Omental fat pad (tissue), 4 donors: Measurements from ENCODE around the gene PLPP1. TPM values are rescaled to one million over a fixed set of nuclear protein-coding genes. Genes with fewer than 3 reads are reported as not detected.

Experiments used
- ATAC-seq: fragments of 150-250 bp; one replicate; pipeline ENCODE4 v1.9.1; 2016; ENCODE audit warnings: mild to moderate bottlenecking, moderate library complexity; ENCODE audit not compliant: low FRiP score
- DNase-seq: peaks from one replicate; pipeline ENCODE4 v3.0.0-alpha.2; 2019; ENCODE audit warnings: low spot score
- total RNA-seq, 4 donors: library from RNA; depleted of rRNA; stranded (reverse); fragments of >200 nt; gene quantifications; one replicate each; pipeline ENCODE4 v1.1.0, GENCODE V29; 2016
- TF ChIP-seq, protein P1 (sequence below), 3 donors: fragments of 450-650 bp; IDR thresholded peaks; one replicate each; pipeline ENCODE4 v1.5.1; 2016 to 2017; ENCODE audit warnings: antibody characterized with exemption in 3 of 3, mild to moderate bottlenecking in 3 of 3, moderate library complexity in 2 of 3

Gene PLPP1
- total RNA-seq, 4 donors from 2014 or later = 248 to 593 (median 409) TPM

GRCh38 chr5:55407984-55408383 lies 126.8 kb downstream of the PLPP1 start:
- no peak for DNase-seq
- ATAC-seq = no peak
- TF ChIP-seq, protein P1, sequence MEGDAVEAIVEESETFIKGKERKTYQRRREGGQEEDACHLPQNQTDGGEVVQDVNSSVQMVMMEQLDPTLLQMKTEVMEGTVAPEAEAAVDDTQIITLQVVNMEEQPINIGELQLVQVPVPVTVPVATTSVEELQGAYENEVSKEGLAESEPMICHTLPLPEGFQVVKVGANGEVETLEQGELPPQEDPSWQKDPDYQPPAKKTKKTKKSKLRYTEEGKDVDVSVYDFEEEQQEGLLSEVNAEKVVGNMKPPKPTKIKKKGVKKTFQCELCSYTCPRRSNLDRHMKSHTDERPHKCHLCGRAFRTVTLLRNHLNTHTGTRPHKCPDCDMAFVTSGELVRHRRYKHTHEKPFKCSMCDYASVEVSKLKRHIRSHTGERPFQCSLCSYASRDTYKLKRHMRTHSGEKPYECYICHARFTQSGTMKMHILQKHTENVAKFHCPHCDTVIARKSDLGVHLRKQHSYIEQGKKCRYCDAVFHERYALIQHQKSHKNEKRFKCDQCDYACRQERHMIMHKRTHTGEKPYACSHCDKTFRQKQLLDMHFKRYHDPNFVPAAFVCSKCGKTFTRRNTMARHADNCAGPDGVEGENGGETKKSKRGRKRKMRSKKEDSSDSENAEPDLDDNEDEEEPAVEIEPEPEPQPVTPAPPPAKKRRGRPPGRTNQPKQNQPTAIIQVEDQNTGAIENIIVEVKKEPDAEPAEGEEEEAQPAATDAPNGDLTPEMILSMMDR (IDR thresholded peaks at IDR 0.05) = no peak

DNA sequence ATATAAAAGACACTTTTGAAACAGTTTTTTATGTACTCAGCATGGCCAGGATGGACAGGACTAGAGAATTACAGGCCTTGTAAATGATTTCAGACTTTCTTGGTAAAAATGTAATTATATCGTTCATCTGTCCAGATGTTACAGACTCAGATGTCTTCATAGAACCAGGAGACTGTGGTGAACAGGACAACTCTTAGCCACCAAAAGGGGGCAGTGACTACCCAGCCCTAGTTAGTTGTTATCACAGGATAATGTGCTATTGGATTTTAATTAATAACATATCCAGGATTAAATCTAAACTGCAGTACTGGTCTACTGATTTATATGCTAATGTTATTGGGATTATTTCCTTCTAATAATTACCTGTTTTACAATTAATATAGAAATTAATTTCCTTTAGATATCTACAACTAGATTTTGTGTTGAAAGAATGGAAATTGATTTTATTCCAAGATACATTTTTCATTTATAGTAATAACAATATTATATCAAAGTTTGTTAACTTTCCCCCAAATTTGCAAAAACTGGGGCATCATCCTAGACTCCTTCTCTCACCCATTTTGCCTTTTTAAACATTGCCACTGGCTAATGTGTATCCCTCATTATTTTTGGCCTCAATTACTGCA lies 127.6 kb downstream of the PLPP1 start:
- TF ChIP-seq, protein P1 (IDR thresholded peaks at IDR 0.05) = no peak
- ATAC-seq = no peak

DNA sequence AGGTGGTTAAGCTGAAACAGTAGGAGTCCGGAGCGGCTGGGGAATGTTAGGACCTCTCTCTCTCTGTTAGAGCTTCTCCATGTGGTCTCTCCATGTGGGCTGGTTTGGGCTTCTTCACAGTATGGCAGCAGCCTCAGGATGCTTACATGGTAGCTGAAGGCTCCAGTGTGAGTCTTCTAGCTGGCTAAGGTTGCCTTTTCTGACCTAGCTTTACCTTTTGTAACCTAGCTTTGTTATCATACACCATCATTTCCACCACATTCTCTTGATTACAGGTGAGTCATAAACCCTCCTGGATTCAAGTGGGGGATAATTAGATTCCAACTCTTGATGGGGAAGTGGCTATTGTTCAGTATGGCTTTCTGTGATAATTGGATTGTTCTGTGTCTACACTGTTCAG lies 128.5 kb downstream of the PLPP1 start:
- ATAC-seq (no peak), DNase-seq (no peak)

More for the DNA sequence above, 127.6 kb downstream of the PLPP1 start:
- DNase-seq = no peak

GRCh38 chr5:55402199-55402598 lies 132.6 kb downstream of the PLPP1 start:
- ATAC-seq = no peak
- TF ChIP-seq, protein P1 (IDR thresholded peaks at IDR 0.05) = no peak
- no peak for DNase-seq

More for the DNA sequence above, 128.5 kb downstream of the PLPP1 start:
- TF ChIP-seq, protein P1 (IDR thresholded peaks at IDR 0.05) = no peak

DNA sequence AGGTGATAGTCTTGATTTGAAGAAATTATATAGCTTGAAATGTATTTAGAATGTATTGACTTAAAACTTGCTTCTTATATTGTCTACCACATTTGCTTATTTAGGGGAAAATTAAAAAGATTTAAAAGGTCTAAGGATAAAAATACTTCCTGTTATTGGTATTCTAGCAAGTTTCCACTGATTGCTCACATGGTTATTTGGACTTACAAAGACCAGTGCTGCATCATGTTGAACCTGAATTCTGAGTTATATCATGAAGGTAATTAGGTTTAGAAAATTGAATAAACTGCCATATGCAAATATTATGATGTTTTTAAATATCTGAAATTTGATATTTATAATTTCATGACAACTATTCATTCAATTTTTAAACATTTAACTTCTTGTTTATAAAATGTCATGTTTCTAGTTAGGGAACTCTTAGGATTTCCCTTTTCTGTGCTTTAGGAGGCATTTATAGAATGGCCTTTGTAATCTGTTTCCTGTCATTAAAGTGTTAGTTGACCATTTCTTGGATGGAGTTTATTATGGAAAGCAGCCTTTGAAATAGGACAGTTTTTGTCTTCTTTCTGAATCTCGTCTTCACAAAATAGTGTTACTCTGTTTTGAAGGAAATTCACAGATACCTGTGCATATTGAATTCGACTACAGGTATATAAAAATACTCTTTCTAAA lies 141.1 kb downstream of the PLPP1 start:
- ATAC-seq (no peak), DNase-seq (no peak)
- TF ChIP-seq, protein P1 (IDR thresholded peaks at IDR 0.05) = no peak

DNA sequence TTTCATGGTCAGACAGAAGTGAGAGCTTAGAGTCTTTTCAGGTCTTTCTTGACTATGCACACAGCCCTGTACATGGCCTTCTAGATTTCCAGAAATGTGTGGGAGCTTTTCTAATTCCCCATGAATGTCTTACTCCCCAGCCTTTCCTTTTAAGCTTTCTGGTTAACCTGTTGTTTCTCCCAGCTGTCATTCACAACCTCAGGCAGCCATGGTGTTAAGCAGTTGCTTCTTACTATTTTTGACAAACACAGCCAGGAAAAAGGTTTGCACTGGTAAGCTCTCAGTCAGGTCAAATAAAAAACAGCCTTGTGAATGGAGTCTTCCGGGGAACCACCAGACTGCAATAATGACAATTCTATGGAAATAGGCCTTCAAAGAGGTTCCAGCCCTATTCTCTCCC lies 142.1 kb downstream of the PLPP1 start:
- ATAC-seq (no peak), DNase-seq (no peak)
- TF ChIP-seq, protein P1 (IDR thresholded peaks at IDR 0.05) = no peak

DNA sequence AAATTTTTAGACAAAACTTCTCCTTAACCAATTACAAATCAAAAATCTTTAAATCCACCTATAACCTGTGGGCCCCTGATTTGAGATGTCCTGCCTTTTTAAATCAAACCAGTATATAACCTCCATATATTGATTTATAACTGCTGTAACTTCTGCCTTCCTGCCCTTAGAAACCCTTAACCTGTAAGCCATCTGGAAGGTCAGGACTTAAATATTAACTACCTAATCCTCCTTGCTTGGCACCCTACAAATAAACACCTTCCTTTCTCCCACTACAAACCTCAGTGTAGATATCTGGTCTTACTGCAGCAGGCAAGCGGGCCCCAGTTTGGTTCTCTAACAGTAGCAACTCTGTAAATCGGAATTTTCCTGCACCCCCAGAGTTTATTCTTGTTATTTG lies 143.1 kb downstream of the PLPP1 start:
- DNase-seq = no peak
- TF ChIP-seq, protein P1 (IDR thresholded peaks at IDR 0.05) = no peak
- no peak for ATAC-seq
